ENCODE results near the gene COL8A2. TPM values are rescaled to one million over a fixed set of nuclear protein-coding genes. Genes with fewer than 3 reads are reported as not detected.

Gene COL8A2
- total and polyA plus RNA-seq, 2 of the 4 experiments (the other 2 are of a cell fraction) = 0.54 to 1.1 TPM

DNA sequence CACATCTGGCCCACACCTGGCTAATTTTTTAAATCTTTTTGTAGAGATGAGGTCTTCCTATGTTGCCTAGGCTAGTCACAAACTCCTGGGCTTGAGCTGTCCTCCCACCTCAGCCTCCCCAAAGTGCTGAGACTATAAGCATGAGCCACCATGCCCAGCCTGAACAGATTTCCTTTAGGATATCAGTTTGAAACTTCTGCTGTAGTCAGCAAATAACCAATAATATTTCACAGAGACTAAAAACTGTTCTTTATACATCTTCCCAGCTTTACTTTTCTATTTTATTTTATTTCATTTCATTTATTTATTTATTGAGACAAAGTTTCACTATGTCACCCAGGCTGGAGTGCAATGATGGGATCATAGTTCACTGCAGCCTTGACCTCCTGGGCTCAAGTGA is 71.0 kb downstream of the COL8A2 start:
- Histone ChIP-seq H2AFZ (replicated peaks; ENCODE audit: low read length, poor library complexity) (no peak overlapping the region), H3K23ac (ENCODE audit: low read depth, low read length) (no peak overlapping the region), H3K36me3 (ENCODE audit: control insufficient read depth, insufficient read depth, low read length) (peaks cover 8% of the 10 kb centered on the region), H3K27ac (ENCODE audit: insufficient read depth, low read length) (no peak overlapping the region), H3K14ac (replicated peaks; ENCODE audit: low read depth, low read length) (no peak overlapping the region), H4K91ac (ENCODE audit: insufficient read depth, low read depth, low read length) (no peak overlapping the region), H2BK120ac (ENCODE audit: low read depth, low read length) (no peak overlapping the region), H3K9me1 (ENCODE audit: insufficient read depth, low read length) (no peaks in the 10 kb centered on the region; the same call in 1 of the 2 replicates), H3K79me1 (ENCODE audit: low read depth in 1 of 2, low read length in 2 of 2) (no peaks in the 10 kb centered on the region), H3K18ac (ENCODE audit: low read depth, low read length) (no peak overlapping the region), H2BK20ac (ENCODE audit: low read depth, low read length) (no peak overlapping the region), H3K9ac (ENCODE audit: low read depth, low read length) (no peak overlapping the region), H3K4me1 (ENCODE audit: control insufficient read depth, insufficient read depth, low read length) (no peaks in the 10 kb centered on the region), H3K4ac (ENCODE audit: low read depth, low read length) (no peak overlapping the region), H3K56ac (ENCODE audit: extremely low read depth, insufficient read depth, low read length) (no peak overlapping the region), H3K4me3 (ENCODE audit: insufficient read depth, low read depth, low read length) (no peak overlapping the region), H3K4me2 (ENCODE audit: low read depth, low read length) (no peak overlapping the region), H2AK5ac (ENCODE audit: low read depth, low read length) (no peak overlapping the region), H2BK15ac (ENCODE audit: low read depth, low read length) (no peak overlapping the region), H2AK9ac (replicated peaks; ENCODE audit: low read depth, low read length, poor library complexity) (no peak overlapping the region), H3K27me3 (ENCODE audit: control insufficient read depth, insufficient read depth, low read length) (no peaks in the 10 kb centered on the region), H4K20me1 (ENCODE audit: insufficient read depth, low read length) (no peaks in the 10 kb centered on the region), H3K9me3 (ENCODE audit: control insufficient read depth, insufficient read depth, low read length) (no peaks in the 10 kb centered on the region), H2BK5ac (ENCODE audit: low read depth, low read length, poor library complexity, severe bottlenecking) (no peak overlapping the region), H4K5ac (ENCODE audit: low read depth, low read length) (no peak overlapping the region), H4K8ac (ENCODE audit: low read depth in 2 of 2, low read length in 2 of 2) (no peak overlapping the region)
- POLR2A ChIA-PET (ENCODE audit: unreplicated experiment) = no interaction called here
- no TSS peak for BruUV-seq (replicated peaks)
- TF ChIP-seq, protein P1, sequence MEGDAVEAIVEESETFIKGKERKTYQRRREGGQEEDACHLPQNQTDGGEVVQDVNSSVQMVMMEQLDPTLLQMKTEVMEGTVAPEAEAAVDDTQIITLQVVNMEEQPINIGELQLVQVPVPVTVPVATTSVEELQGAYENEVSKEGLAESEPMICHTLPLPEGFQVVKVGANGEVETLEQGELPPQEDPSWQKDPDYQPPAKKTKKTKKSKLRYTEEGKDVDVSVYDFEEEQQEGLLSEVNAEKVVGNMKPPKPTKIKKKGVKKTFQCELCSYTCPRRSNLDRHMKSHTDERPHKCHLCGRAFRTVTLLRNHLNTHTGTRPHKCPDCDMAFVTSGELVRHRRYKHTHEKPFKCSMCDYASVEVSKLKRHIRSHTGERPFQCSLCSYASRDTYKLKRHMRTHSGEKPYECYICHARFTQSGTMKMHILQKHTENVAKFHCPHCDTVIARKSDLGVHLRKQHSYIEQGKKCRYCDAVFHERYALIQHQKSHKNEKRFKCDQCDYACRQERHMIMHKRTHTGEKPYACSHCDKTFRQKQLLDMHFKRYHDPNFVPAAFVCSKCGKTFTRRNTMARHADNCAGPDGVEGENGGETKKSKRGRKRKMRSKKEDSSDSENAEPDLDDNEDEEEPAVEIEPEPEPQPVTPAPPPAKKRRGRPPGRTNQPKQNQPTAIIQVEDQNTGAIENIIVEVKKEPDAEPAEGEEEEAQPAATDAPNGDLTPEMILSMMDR (conservative IDR thresholded peaks at IDR 0.05; ENCODE audit: low read depth, low read length) = no peak
- no peak for TF ChIP-seq BHLHE40 (IDR thresholded peaks at IDR 0.05; ENCODE audit: low read depth, low read length)
- TF ChIP-seq MXI1 (IDR thresholded peaks at IDR 0.05; ENCODE audit: borderline replicate concordance, low read depth, low read length) = no peak
- TF ChIP-seq MAFK (IDR thresholded peaks at IDR 0.05; ENCODE audit: low read depth, low read length) = peak; percentile 77
- TF ChIP-seq RCOR1 (IDR thresholded peaks at IDR 0.05; ENCODE audit: insufficient replicate concordance, low read length) = no peak
- TF ChIP-seq POLR2A (IDR thresholded peaks at IDR 0.05; ENCODE audit: low read depth, low read length) = no peak
- CTCF ChIA-PET = no interaction called here
- dilution Hi-C loops (cut with HindIII; ENCODE audit: low sequenced_read_pairs, unreplicated experiment) = no loop called here
- intact Hi-C loops (cut with micrococcal nuclease) = no loop called here
- no peak for DNase-seq
- in situ Hi-C loops (cut with MboI; ENCODE audit: low sequenced_read_pairs) = no loop called here
- no peak for ATAC-seq (ENCODE audit: low read depth)
